A673 (cell line): ENCODE data around the gene SPATC1L. TPM values are rescaled to one million over a fixed set of nuclear protein-coding genes. Genes with fewer than 3 reads are reported as not detected.
"Not testable (repeated sequence)": the region's sequence is repeated elsewhere in the genome, so short reads cannot be mapped to it uniquely, and the experiment has no call there.

ENCODE experiments used
- BruUV-seq: library from RNA; stranded (reverse); fragments of 400-500 nt; replicated peaks from 2 replicates; lab custom pipeline; 2021; lab: Mats Ljungman, UMichigan
- CTCF ChIA-PET: fragments of 300-600 bp; sonication (Branson Sonifier 250); formaldehyde crosslinking; loops from one replicate; lab custom pipeline; 2022; ENCODE audit warnings: antibody characterized with exemption; lab: Charles Lee
- POLR2A ChIA-PET: fragments of 300-600 bp; sonication (Branson Sonifier 250); formaldehyde crosslinking; loops from one replicate; lab custom pipeline; 2022; ENCODE audit warnings: antibody characterized with exemption; ENCODE audit not compliant: low non-redundant PET; lab: Charles Lee
- DNase-seq: peaks from one replicate; pipeline ENCODE4 v3.0.0-alpha.2; 2015; ENCODE audit warnings: low spot score
- H3K27ac ChIP-seq: fragments of 200-600 bp; sonication (generic); 2 replicates; pipeline ENCODE4 v1.5.1; 2016; ENCODE audit warnings: mixed run types, low read depth, mild to moderate bottlenecking, mixed read lengths, antibody characterized with exemption, low read length; ENCODE audit not compliant: poor library complexity, severe bottlenecking
- H3K27me3 ChIP-seq: fragments of 200-600 bp; sonication (generic); replicated peaks from 2 replicates; pipeline ENCODE4 v1.6.1; 2017; ENCODE audit warnings: mixed run types, low read depth, mild to moderate bottlenecking, mixed read lengths, antibody characterized with exemption, low read length; ENCODE audit not compliant: insufficient read depth, poor library complexity
- H3K36me3 ChIP-seq: fragments of 200-600 bp; sonication (generic); 2 replicates; pipeline ENCODE4 v1.6.1; 2016; ENCODE audit warnings: mixed run types, mild to moderate bottlenecking, mixed read lengths, antibody characterized with exemption, low read length; ENCODE audit not compliant: insufficient read depth, poor library complexity, severe bottlenecking
- H3K4me1 ChIP-seq: fragments of 200-600 bp; sonication (generic); 2 replicates; pipeline ENCODE4 v1.6.1; 2017; ENCODE audit warnings: mixed run types, mild to moderate bottlenecking, mixed read lengths, antibody characterized with exemption, low read length; ENCODE audit not compliant: insufficient read depth, poor library complexity, severe bottlenecking
- H3K4me3 ChIP-seq: fragments of 200-600 bp; sonication (generic); 2 replicates; pipeline ENCODE4 v1.5.1; 2016; ENCODE audit warnings: low read depth, mixed run types, mild to moderate bottlenecking, mixed read lengths, low read length; ENCODE audit not compliant: poor library complexity, severe bottlenecking
- H3K9me3 ChIP-seq: fragments of 200-600 bp; sonication (generic); 2 replicates; pipeline ENCODE4 v1.6.1; 2016; ENCODE audit warnings: mixed run types, low read depth, mild to moderate bottlenecking, mixed read lengths, antibody characterized with exemption, low read length; ENCODE audit not compliant: poor library complexity, severe bottlenecking
- CTCF ChIP-seq: fragments of 300-800, 200-600 bp; sonication (generic); conservative IDR thresholded peaks from 2 replicates; pipeline ENCODE4 v1.5.1; 2017; ENCODE audit warnings: low read depth, mild to moderate bottlenecking, antibody characterized with exemption, low read length, moderate library complexity, mixed read lengths
- EZH2 ChIP-seq: fragments of 200-600 bp; sonication (generic); IDR thresholded peaks from 2 replicates; pipeline ENCODE4 v1.6.1; 2017; ENCODE audit warnings: borderline replicate concordance, low read depth, mild to moderate bottlenecking, mixed read lengths, antibody characterized with exemption, low read length; ENCODE audit not compliant: poor library complexity, severe bottlenecking
- intact Hi-C: fragments of 100-400 bp; cut with micrococcal nuclease; formaldehyde crosslinking; loops from one replicate; pipeline ENCODE4 v1.10.0; 2022; ENCODE audit not compliant: unreplicated experiment
- total RNA-seq: library from RNA; stranded (reverse); gene quantifications from 2 replicates; pipeline ENCODE4 v1.2.3, GENCODE V29; 2021

Gene SPATC1L
- total RNA-seq, 1 experiment from 2014 or later, result 30.9 TPM

- H3K4me1 ChIP-seq, result no peaks in the 10 kb centered on the region
- no peak for DNase-seq
- ChIA-PET POLR2A (no interaction called here), CTCF (no interaction called here)
- no peaks in the 10 kb centered on the region for H3K36me3 ChIP-seq
- intact Hi-C loops, result loop anchor here (2.0 kb wide), 1 partner anchor 14 kb away; no protein-coding TSS in a partner anchor
- TF ChIP-seq CTCF (no peak), EZH2 (no peak)
- BruUV-seq, result no TSS peak
- peaks cover 13% of the 10 kb centered on the region for H3K9me3 ChIP-seq
- H3K4me3 ChIP-seq, result no peak overlapping the region
- H3K27ac ChIP-seq, result no peak overlapping the region
- H3K27me3 ChIP-seq, result no peaks in the 10 kb centered on the region
Observed at GRCh38 chr21:46172863-46173528, 11.3 kb downstream of the SPATC1L start.

GRCh38 chr21:46171996-46172862 is 12.0 kb downstream of the SPATC1L start:
- DNase-seq, result no peak
- H3K27me3 ChIP-seq, result no peaks in the 10 kb centered on the region
- CTCF ChIA-PET, result no interaction called here
- intact Hi-C loops, result loop anchor here (2.0 kb wide), 1 partner anchor 13 kb away; no protein-coding TSS in a partner anchor
- TF ChIP-seq EZH2, result no peak
- no peak for TF ChIP-seq CTCF
- H3K9me3 ChIP-seq, result peaks cover 8% of the 10 kb centered on the region
- no peaks in the 10 kb centered on the region for H3K4me1 ChIP-seq
- BruUV-seq, result no TSS peak
- peaks cover 3% of the 10 kb centered on the region for H3K36me3 ChIP-seq
- no peak overlapping the region for H3K27ac ChIP-seq
- POLR2A ChIA-PET, result no interaction called here
- no peak overlapping the region for H3K4me3 ChIP-seq

GRCh38 chr21:46171585-46171984 is 12.7 kb downstream of the SPATC1L start:
- H3K27ac ChIP-seq, result no peak overlapping the region
- H3K27me3 ChIP-seq, result no peaks in the 10 kb centered on the region
- no peak for TF ChIP-seq CTCF
- TF ChIP-seq EZH2, result no peak
- no peaks in the 10 kb centered on the region for H3K4me1 ChIP-seq
- DNase-seq, result no peak
- H3K36me3 ChIP-seq, result peaks cover 3% of the 10 kb centered on the region
- no TSS peak for BruUV-seq
- H3K9me3 ChIP-seq, result peaks cover 4% of the 10 kb centered on the region
- ChIA-PET CTCF (no interaction called here), POLR2A (no interaction called here)
- no peak overlapping the region for H3K4me3 ChIP-seq
- intact Hi-C loops, result no loop called here

GRCh38 chr21:46170436-46171193 is 13.6 kb downstream of the SPATC1L start:
- CTCF ChIA-PET, H3K36me3 ChIP-seq, H3K9me3 ChIP-seq, BruUV-seq, intact Hi-C loops, H3K4me1 ChIP-seq, H3K4me3 ChIP-seq, H3K27me3 ChIP-seq, POLR2A ChIA-PET, H3K27ac ChIP-seq, DNase-seq: not testable (repeated sequence)
